HG02623 (cell line): ENCODE results near the gene IFNA14.
"Not testable (repeated sequence)": the region's sequence is repeated elsewhere in the genome, so short reads cannot be mapped to it uniquely, and the experiment has no call there.

ENCODE experiments used
- ATAC-seq: cut with Tn5 transposase; IDR thresholded peaks from one replicate; pipeline ENCODE4 v1.9.1; 2021; ENCODE audit warnings: moderate library complexity; ENCODE audit not compliant: unreplicated experiment

The IFNA14 gene

DNA sequence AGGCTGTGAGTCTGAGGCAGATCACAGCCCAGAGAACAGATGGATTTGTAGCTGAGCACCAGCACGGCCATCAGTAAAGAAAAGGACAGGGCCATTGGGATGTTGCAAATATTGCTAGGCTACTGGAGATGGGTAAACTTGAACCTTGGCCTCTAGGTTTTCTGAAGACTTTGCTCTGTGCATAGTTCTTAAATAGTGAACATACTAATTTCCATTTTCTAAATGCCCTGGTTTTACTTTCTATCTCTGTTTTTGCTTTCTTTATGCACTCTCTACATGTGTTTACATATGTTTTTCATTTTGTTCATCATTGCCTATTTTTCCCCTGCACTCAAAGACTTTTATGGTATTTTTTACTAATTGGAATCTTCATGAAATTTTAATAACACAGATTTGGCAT lies 22.6 kb downstream of the IFNA14 start, which contains the start of gene IFNA16:
TSS of gene IFNA16 (minus strand) at position 101 of the 400 bp plus-strand sequence. CDS start at position 95, 6 bp downstream.
- not testable (repeated sequence) for ATAC-seq

DNA sequence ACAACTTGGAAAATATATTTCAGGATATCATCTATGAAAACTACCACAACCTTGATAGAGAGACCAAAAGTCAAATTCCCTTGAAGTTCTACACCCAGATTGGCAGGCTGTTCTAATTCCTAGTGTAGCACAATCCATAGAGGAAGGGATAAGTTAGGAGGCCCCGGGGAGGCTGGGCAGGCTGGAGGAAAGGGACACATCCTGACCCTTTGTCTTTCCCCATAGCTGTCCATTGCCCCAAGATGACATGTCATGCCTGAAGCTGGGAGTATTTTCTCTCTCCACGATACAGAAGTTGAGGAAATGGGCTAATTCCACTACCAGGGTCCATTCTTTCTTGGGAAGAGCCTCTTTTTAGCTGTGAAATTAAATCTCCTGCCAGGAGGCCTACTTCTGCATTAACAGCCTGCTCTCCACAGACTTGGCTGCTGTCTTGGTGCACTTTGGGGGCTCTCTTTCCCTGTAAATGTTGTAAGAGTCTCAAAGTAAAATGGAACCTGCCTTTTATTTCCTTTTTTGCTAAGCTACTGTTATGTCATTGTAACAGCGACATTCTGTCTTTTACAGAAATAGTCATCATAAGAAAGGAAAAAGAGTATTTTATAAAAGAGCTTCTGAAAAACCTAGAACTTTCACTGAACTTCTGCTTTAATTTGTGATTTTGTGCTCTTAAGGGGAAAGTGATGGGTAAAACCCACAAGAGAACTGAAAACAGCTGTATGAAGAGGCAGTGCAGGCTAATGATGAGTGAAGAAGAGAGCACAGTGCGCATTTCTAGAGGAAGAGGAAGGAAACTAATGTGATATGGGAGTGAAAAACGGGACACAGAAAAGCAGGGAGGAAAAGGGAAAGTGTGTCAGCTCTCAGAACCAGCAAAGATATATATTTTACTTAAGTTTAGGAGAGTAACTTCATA lies 26.1 kb downstream of the IFNA14 start:
- peak; percentile 75 for ATAC-seq

DNA sequence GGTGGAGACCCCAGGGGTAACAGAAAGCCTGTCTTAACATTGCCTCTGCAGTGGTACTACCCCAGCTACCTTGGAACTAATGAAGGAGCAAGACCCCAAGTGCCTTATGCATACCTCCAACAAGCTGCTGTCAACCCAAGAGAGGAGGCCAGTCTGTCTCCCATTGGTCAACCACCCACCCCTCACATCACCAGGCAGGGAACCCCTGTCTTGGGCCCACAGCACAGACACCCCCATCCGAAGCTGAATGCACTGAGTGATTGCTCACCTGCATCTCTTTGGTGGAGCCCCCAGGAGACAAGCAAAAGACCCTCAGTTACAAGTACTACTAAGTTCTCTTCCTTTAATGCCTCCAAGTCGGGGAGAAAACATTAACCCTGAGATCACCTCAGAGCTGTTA lies 27.6 kb downstream of the IFNA14 start:
- ATAC-seq = not testable (repeated sequence)

DNA sequence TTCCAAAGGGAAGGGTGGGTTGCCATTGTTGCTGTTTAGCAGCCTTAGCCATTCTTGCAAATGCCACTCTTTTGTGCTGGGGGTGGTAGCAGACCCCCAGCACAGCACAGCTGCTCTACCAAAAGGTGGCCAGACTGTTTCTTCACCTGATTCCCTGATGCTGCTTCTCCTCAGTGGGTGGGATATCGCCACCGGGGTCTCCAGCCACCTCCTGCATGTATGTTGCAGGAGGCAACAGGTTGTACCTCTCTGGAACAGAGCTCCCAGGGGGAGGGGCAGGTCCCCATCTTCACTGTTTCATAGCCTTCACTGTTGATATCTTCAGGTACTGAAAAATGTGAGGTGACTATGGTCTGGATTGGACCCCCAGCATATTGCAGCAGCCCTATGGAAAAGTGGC lies 29.0 kb downstream of the IFNA14 start:
- not testable (repeated sequence) for ATAC-seq

DNA sequence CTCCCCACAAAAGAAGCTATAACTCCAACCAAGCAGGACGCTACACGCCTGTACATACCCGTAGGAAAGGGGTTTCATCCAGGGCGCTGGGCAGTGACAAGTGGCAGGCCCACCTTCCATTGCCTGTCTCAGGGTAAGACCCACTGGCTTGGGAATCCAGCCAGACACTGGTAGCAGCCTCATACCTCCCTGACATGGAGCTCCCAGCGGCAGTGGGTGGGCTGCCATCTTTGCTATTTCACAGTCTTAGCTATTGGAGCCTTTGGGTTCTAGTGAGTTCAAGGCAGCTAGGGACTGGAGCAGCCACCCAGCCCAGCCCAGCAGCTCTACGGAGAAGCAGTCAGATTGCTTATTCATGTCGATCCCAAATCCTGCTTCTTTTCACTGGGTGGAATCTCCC lies 29.5 kb downstream of the IFNA14 start:
- no peak for ATAC-seq

DNA sequence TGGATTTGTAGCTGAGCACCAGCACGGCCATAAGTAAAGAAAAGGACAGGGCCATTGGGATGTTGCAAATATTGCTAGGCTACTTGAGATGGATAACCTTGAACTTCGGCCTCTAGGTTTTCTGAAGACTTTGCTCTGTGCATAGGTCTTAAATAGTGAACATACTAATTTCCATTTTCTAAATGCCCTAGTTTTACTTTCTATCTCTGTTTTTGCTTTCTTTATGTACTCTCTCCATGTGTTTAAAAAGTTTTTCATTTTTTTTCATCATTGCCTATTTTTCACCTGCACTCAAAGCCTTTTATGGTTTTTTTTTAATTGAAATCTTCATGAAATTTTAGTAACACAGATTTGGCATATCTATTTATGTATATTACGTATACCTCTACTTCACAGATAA lies 32.8 kb downstream of the IFNA14 start, which contains the start of gene IFNA10:
TSS of gene IFNA10 (minus strand) at position 101 of the 400 bp plus-strand sequence. CDS start at position 55, 46 bp downstream.
- not testable (repeated sequence) for ATAC-seq

DNA sequence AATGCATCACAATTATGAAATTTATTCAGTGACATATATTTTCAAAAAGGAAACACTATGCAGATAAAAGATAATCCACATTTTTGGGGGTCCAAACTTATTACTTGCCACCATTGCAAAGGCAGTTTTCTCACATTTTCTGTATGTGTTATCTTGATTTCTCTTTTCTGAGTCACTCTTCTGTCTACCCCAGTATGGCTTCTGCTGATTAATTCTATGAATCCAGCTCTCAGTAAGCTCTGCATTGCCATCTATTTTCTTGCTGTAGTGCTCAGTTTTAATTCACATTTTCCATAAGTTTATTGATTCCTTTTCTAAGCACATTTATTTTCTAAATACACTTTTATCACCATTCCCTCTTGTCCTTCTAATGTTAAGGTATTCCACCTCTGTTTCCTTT lies 34.6 kb downstream of the IFNA14 start:
- no peak for ATAC-seq

DNA sequence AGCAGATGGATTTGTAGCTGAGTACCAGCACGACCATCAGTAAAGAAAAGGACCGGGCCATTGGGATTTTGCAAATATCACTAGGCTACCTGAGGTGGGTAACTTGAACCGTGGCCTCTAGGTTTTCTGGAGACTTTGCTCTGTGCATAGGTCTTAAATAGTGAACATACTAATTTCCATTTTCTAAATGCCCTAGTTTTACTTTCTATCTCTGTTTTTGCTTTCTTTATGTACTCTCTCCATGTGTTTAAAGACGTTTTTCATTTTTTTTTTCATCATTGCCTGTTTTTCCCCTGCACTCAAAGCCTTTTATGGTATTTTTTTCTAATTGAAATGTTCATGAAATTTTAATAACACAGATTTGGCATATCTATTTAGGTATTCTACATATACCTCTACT lies 37.7 kb downstream of the IFNA14 start, which contains the start of gene IFNA7:
TSS of gene IFNA7 (minus strand) at position 101 of the 400 bp plus-strand sequence. CDS start at position 61, 40 bp downstream.
- not testable (repeated sequence) for ATAC-seq

DNA sequence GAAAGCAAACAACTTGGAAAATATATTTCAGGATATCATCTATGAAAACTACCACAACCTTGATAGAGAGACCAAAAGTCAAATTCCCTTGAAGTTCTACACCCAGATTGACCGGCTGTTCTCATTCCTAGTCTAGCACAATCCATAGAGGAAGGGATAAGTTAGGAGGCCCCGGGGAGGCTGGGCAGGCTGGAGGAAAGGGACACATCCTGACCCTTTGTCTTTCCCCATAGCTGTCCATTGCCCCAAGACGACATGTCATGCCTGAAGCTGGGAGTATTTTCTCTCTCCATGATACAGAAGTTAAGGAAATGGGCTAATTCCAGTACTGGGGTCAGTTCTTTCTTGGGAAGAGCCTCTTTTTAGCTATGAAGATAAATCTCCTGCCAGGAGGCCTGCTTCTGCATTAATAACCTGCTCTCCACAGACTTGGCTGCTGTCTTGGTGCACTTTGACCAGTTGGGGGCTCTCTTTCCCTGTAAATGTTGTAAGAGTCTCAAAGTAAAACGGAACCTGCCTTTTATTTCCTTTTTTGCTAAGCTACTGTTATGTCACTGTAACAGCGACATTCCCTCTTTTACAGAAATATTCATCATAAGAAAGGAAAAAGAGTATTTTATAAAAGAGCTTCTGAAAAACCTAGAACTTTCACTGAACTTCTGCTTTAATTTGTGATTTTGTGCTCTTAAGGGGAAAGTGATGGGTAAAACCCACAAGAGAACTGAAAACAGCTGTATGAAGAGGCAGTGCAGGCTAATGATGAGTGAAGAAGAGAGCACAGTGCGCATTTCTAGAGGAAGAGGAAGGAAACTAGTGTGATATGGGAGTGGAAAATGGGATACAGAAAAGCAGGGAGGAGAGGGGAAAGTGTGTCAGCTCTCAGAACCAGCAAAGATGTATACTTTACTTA lies 44.7 kb downstream of the IFNA14 start:
- peak; percentile 94 for ATAC-seq
